ENCODE measurements around the gene ADM. TPM values are rescaled to one million over a fixed set of nuclear protein-coding genes. Genes with fewer than 3 reads are reported as not detected.

Gene ADM
- total RNA-seq, 1 experiment from 2014 or later, result 82.5 TPM

GRCh38 chr11:10324474-10324873 lies 19.6 kb downstream of the ADM start:
- Histone ChIP-seq H3F3A (ENCODE audit: low read length, unreplicated experiment) (no peaks in the 10 kb centered on the region), H3K79me2 (ENCODE audit: low read length) (no peaks in the 10 kb centered on the region), H4K20me1 (ENCODE audit: low read length) (no peaks in the 10 kb centered on the region), H3K4me1 (ENCODE audit: insufficient read depth, low read length) (peaks cover 56% of the 10 kb centered on the region), H3K36me3 (ENCODE audit: low read depth, low read length) (no peaks in the 10 kb centered on the region), H3K9ac (ENCODE audit: low read length) (no peak overlapping the region), H2AFZ (ENCODE audit: low read length) (no peak overlapping the region), H3K27ac (ENCODE audit: low read length) (no peak overlapping the region), H3K9me2 (replicated peaks; ENCODE audit: low read length) (no peaks in the 10 kb centered on the region), H3K9me3 (ENCODE audit: low read length) (no peaks in the 10 kb centered on the region), H3K4me2 (ENCODE audit: low read length) (no peak overlapping the region), H3K4me3 (ENCODE audit: low read length) (no peak overlapping the region), H3K27me3 (ENCODE audit: low read length) (no peaks in the 10 kb centered on the region)
- CTCF ChIA-PET, result interaction anchor here (1.2 kb wide), 1 partner anchor 10 kb away, joined by 6 read pairs; no protein-coding TSS in a partner anchor
- TF ChIP-seq CTCF (conservative IDR thresholded peaks at IDR 0.05; ENCODE audit: low read depth, low read length), result no peak
- TF ChIP-seq EZH2 (IDR thresholded peaks at IDR 0.05; ENCODE audit: low read length, unreplicated experiment), result no peak
- no peak for TF ChIP-seq EZH2phosphoT487 (IDR thresholded peaks at IDR 0.05; ENCODE audit: borderline replicate concordance, low read length)
- intact Hi-C loops (cut with micrococcal nuclease), result loop anchor here (5.0 kb wide), 3 partner anchors 83 to 1002 kb away; no protein-coding TSS in a partner anchor
- ATAC-seq (no peak), DNase-seq (no peak)
- BruUV-seq (replicated peaks), result no TSS peak
- POLR2A ChIA-PET (ENCODE audit: unreplicated experiment), result no interaction called here

GRCh38 chr11:10325277-10326011 lies 20.6 kb downstream of the ADM start:
- no peak overlapping the region for H3K4me2 ChIP-seq (ENCODE audit: low read length)
- peaks cover 64% of the 10 kb centered on the region for H3K4me1 ChIP-seq (ENCODE audit: insufficient read depth, low read length)
- ATAC-seq, result peak; percentile 11; the same call in 1 of the 2 replicates
- peaks cover 3% of the 10 kb centered on the region for H3F3A ChIP-seq (ENCODE audit: low read length, unreplicated experiment)
- intact Hi-C loops (cut with micrococcal nuclease), result no loop called here
- H3K36me3 ChIP-seq (ENCODE audit: low read depth, low read length), result no peaks in the 10 kb centered on the region
- no TSS peak for BruUV-seq (replicated peaks)
- DNase-seq, result peak; percentile 40
- peak overlapping the region; percentile 22 for H3K27ac ChIP-seq (ENCODE audit: low read length)
- POLR2A ChIA-PET (ENCODE audit: unreplicated experiment), result no interaction called here
- no peaks in the 10 kb centered on the region for H3K9me2 ChIP-seq (replicated peaks; ENCODE audit: low read length)
- H2AFZ ChIP-seq (ENCODE audit: low read length), result no peak overlapping the region
- H3K79me2 ChIP-seq (ENCODE audit: low read length), result no peaks in the 10 kb centered on the region
- no peak overlapping the region for H3K9ac ChIP-seq (ENCODE audit: low read length)
- no peak overlapping the region for H3K4me3 ChIP-seq (ENCODE audit: low read length)
- TF ChIP-seq EZH2 (IDR thresholded peaks at IDR 0.05; ENCODE audit: low read length, unreplicated experiment) (no peak), EZH2phosphoT487 (IDR thresholded peaks at IDR 0.05; ENCODE audit: borderline replicate concordance, low read length) (no peak), CTCF (conservative IDR thresholded peaks at IDR 0.05; ENCODE audit: low read depth, low read length) (no peak)
- H3K27me3 ChIP-seq (ENCODE audit: low read length), result no peaks in the 10 kb centered on the region
- CTCF ChIA-PET, result interaction anchor here (0.5 to 0.7 kb wide), 3 partner anchors 16 to 303 kb away, joined by 3 to 6 read pairs (median 4); no protein-coding TSS in a partner anchor
- no peaks in the 10 kb centered on the region for H3K9me3 ChIP-seq (ENCODE audit: low read length)
- H4K20me1 ChIP-seq (ENCODE audit: low read length), result no peaks in the 10 kb centered on the region
